K562 (cell line): ENCODE measurements around the gene ZBTB20.

Source experiments
- PHF8 ChIP-seq: fragments of 200-600 bp; sonication (generic); IDR thresholded peaks from 2 replicates; pipeline ENCODE4 v1.6.1; 2012; ENCODE audit warnings: mixed run types, mild to moderate bottlenecking, inconsistent platforms, low read length, moderate library complexity, borderline replicate concordance
- TEAD1 ChIP-seq, 2 experiments: fragments of 450-650 bp in 1 of 2; sonication (generic) in 1 of 2; formaldehyde crosslinking; IDR thresholded peaks; 2 replicates each; pipeline versions ENCODE4 v1.4.0 to v1.8.0; 2020 to 2022; ENCODE audit warnings: mild to moderate bottlenecking in 2 of 2, missing genetic modification reagents in 1 of 2
- ZNF174 ChIP-seq: fragments of 250-450 bp; sonication (Bioruptor Pico); IDR thresholded peaks from 2 replicates; pipeline ENCODE4 v1.4.0; 2020; ENCODE audit warnings: mild to moderate bottlenecking

DNA sequence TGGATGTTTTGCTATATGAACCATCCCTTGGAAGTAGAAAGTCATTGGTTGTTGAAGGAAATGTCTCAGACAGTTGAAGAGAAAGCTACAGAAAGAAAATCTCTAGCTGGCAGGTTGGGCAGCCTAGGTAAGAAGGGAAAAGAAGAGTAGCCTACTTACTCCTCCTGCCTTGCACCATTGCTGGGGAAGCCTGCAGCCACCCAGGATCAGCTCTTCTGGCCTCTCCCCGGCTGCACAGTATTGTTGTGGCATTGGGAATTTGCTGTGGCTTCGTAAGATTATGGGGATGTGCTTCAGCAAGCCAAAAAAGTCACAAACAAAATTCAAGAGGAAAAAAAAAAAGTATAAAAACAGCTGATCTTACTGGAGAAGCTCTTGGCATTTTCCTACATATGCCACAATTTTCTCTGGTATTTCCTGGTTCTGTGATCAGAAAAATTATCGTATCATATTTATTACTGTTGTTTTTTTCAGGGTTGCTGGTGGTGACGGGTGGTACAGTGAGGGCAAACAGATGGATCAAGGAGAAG, 699.1 kb downstream of the ZBTB20 start:
- TF ChIP-seq TEAD1 (CRISPR knock-in tag; IDR thresholded peaks at IDR 0.05) = no peak
- no peak for TF ChIP-seq PHF8
- no peak for TF ChIP-seq ZNF174 (CRISPR knock-in tag)
